Retinal pigment epithelial cell (primary cell): Measurements from ENCODE around the gene GRAP.

Experiments used
- DNase-seq: peaks from one replicate; pipeline ENCODE4 v3.0.0-alpha.2; 2010; ENCODE audit warnings: low read depth
- H3K4me3 ChIP-seq: 2 replicates; pipeline ENCODE4 v1.5.1; 2011; ENCODE audit warnings: mild to moderate bottlenecking, low read length, control low read depth, moderate library complexity
- CTCF ChIP-seq: conservative IDR thresholded peaks from 2 replicates; pipeline ENCODE4 v1.5.1; 2011; ENCODE audit warnings: low read depth, low read length, control low read depth, inconsistent platforms

The GRAP gene

GRCh38 chr17:19015428-19015827 is 31.3 kb downstream of the GRAP start:
- H3K4me3 ChIP-seq = no peak overlapping the region
- no peak for TF ChIP-seq CTCF
- DNase-seq = no peak

- no peak for TF ChIP-seq CTCF
- no peak for DNase-seq
Observed at GRCh38 chr17:19014628-19015215, 32.0 kb downstream of the GRAP start.

DNA sequence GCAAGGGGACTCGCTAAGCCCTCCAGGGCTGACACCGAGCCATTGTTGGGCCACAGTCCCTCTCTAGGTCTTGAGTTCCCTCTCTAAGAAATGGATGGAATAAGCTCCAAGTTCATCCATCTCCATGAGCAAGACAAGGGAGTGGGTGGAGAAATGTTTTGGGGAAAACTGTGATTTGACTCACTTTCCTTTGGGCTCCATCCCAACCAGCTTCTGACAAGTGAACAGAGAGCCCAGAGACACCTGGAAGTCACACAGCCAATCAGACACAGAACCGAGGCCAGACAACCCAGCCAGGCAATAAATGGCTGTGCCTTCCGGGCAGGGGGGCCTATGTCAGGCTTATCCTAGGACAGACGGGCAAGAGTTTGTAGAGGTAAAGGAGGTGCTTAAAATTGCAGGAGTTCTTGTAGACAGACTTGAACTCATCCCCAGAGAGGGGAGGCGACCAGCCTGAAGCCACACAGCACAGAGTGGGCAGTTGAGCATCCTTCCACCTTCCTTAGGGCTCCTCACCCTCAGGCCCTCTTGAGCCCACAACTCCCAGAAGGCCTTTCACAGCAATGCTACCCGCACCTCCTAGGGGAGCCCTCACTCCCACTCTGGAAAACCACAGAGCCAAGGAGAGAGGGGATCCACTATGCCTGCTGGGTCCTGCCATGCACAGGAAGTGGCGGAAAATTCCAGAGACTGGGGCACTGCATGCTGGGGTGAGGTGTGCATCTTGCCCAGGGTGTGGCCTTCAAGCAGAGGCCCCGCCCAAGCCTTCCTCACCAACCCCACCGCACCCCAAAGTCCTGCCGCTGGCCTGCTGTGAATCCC is 32.7 kb downstream of the GRAP start:
- no peak for DNase-seq
- no peak for TF ChIP-seq CTCF
- no peak overlapping the region for H3K4me3 ChIP-seq

More at GRCh38 chr17:19014628-19015215, 32.0 kb downstream of the GRAP start:
- no peak overlapping the region for H3K4me3 ChIP-seq

DNA sequence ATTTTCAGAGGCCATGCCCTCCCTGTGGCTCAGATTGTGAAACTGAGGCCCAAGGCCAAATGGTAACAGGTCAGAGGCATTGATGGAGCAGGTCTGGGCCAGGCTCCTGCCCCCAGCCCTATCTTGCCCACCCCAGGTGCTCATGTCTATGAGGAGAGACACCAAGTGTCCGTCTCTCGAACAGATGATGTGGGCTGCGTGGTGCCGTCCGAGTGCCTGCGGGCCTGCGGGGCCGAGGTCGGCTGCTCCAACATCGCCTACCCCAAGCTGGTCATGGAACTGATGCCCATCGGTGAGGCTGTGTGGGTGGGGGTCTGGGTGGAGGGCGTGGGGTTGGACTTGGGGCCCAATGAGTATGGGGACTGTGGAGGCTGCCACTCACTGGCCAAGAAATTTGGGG is 33.5 kb downstream of the GRAP start:
- H3K4me3 ChIP-seq = no peak overlapping the region
- no peak for TF ChIP-seq CTCF
- no peak for DNase-seq

DNA sequence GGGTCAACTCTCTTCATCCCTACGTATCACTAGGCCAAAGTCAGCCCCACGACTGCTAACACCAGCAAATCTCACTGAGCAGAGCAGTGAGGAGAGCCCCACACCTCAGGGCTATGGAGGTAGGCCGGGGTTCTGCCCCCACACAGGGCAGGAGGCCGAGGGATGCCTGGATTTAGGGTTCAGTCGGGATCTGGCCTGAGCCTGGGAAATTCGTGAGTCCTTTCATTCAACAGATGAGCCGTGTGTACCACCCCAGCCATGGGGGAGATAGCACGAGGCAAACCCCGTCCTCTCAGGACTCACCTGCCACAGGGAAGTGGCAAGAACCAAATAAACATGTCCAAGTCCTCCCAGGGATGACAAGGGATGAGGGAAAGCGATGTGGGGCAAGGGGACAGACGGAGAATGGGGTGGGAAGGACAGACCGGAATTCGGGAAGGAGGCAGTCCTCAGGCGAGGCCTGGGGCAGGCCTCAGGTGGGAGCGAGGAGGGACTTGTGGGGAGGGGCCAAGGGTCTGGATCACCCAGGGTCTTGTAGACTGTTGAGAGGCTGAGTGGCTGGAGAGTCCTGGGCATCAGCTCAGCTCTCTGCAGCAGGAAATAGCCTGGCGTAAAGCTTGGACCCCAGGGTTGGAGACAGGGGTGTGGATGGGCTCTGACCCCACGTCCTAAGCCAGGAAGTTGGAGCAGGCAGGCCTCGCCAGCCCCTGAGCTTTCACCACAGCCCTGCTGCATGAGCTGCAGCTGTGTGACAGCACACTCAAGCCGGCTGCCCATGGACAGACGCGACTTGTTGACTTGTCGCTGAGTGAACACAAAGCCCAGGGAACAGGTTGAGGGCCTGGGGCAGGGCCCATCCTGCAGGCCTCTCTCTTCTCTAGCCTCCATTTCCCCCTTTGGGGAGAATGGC is 34.3 kb downstream of the GRAP start:
- TF ChIP-seq CTCF = no peak
- no peak for DNase-seq
- no peak overlapping the region for H3K4me3 ChIP-seq

- no peak overlapping the region for H3K4me3 ChIP-seq
- no peak for DNase-seq
- no peak for TF ChIP-seq CTCF
Observed at GRCh38 chr17:19011581-19011980, 35.2 kb downstream of the GRAP start.
